ENCODE results near the gene TENT4B.
"Not testable (repeated sequence)": the region's sequence is repeated elsewhere in the genome, so short reads cannot be mapped to it uniquely, and the experiment has no call there.

Gene TENT4B

GRCh38 chr16:50123417-50123816 is 29.7 kb upstream of the TENT4B start:
- POLR2A ChIA-PET: no interaction called here
- TF ChIP-seq ZNF384 (IDR thresholded peaks at IDR 0.05) (no peak), FOXA1 (IDR thresholded peaks at IDR 0.05) (no peak), SP1 (IDR thresholded peaks at IDR 0.05) (no peak), L3MBTL2 (conservative IDR thresholded peaks at IDR 0.05) (no peak), SUZ12 (IDR thresholded peaks at IDR 0.05) (no peak), NFRKB (IDR thresholded peaks at IDR 0.05) (no peak), ELF4 (IDR thresholded peaks at IDR 0.05) (no peak), CTBP1 (IDR thresholded peaks at IDR 0.05; ENCODE audit: borderline replicate concordance) (no peak), ARNT (IDR thresholded peaks at IDR 0.05) (no peak), TARDBP (IDR thresholded peaks at IDR 0.05) (no peak), FOXK2 (IDR thresholded peaks at IDR 0.05) (no peak)
- DNase-seq (ENCODE audit: extremely low spot score): no peak
- CTCF ChIA-PET: no interaction called here

DNA sequence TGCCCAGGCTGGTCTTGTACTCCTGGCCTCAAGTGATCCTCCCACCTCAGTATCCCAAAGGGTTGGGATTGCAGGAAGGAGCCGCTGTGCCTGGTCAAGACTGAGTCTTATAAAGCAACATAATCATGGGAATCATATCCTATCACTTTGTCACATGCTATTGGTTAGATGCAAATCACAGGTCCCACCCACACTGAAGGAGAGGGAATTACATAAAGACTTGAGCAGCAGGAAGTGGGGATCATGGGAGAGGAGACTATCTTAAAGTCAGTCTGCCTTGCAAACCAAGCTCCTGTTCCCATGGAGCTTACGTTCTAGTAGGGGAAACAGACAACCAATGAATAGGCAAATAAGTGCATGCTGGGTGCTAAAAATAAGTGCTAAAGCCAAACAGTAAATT is 28.3 kb upstream of the TENT4B start:
- TF ChIP-seq SUZ12 (IDR thresholded peaks at IDR 0.05) (no peak), FOXA1 (IDR thresholded peaks at IDR 0.05) (no peak), ZNF384 (IDR thresholded peaks at IDR 0.05) (no peak), HDGF (IDR thresholded peaks at IDR 0.05; ENCODE audit: borderline replicate concordance) (no peak), PKNOX1 (IDR thresholded peaks at IDR 0.05) (no peak), NFRKB (IDR thresholded peaks at IDR 0.05) (no peak), LEF1 (IDR thresholded peaks at IDR 0.05; ENCODE audit: borderline replicate concordance) (no peak), ELF4 (IDR thresholded peaks at IDR 0.05) (no peak), FOXK2 (IDR thresholded peaks at IDR 0.05) (no peak), CTBP1 (IDR thresholded peaks at IDR 0.05; ENCODE audit: borderline replicate concordance) (no peak), L3MBTL2 (conservative IDR thresholded peaks at IDR 0.05) (no peak), TARDBP (IDR thresholded peaks at IDR 0.05) (no peak), BHLHE40 (IDR thresholded peaks at IDR 0.05; ENCODE audit: borderline replicate concordance) (no peak), ARNT (IDR thresholded peaks at IDR 0.05) (no peak), FOXM1 (IDR thresholded peaks at IDR 0.05; ENCODE audit: borderline replicate concordance) (no peak)
- DNase-seq (ENCODE audit: extremely low spot score): no peak
- ChIA-PET CTCF (interaction anchor here (0.5 kb wide), 1 partner anchor 1728 kb away, joined by 3 read pairs; no protein-coding TSS in a partner anchor), POLR2A (no interaction called here)

GRCh38 chr16:50126183-50126582 is 26.9 kb upstream of the TENT4B start:
- no peak for TF ChIP-seq ARNT (IDR thresholded peaks at IDR 0.05)
- no peak for TF ChIP-seq CTBP1 (IDR thresholded peaks at IDR 0.05; ENCODE audit: borderline replicate concordance)
- DNase-seq (ENCODE audit: extremely low spot score): no peak
- CTCF ChIA-PET: no interaction called here
- POLR2A ChIA-PET: no interaction called here

DNA sequence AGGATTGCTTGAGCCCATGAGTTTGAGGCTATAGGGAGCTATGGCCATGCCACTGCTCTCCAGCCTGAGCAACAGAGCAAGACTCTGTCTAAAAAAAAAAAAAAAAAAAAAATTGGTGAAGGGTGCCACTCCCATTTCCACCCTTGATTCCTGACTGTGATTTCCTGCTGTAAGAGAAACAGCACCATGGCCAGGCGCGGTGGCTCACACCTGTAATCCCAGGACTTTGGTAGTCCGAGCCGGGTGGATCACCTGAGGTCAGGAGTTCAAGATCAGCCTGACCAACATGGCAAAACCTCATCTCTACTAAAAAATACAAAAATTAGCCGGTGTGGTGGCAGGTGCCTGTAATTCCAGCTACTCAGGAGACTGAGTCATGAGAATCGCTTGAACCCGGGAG is 20.5 kb upstream of the TENT4B start:
- DNase-seq (ENCODE audit: extremely low spot score); POLR2A ChIA-PET: not testable (repeated sequence)
- CTCF ChIA-PET: interaction anchor here (1.3 kb wide), 1 partner anchor 107 kb away, joined by 3 read pairs; the partner anchor contains the start of gene CNEP1R1

GRCh38 chr16:50133214-50133613 is 19.9 kb upstream of the TENT4B start:
- DNase-seq (ENCODE audit: extremely low spot score): no peak
- ChIA-PET POLR2A (no interaction called here), CTCF (no interaction called here)
- no peak for TF ChIP-seq ARNT (IDR thresholded peaks at IDR 0.05)
- TF ChIP-seq FOXK2 (IDR thresholded peaks at IDR 0.05): no peak

DNA sequence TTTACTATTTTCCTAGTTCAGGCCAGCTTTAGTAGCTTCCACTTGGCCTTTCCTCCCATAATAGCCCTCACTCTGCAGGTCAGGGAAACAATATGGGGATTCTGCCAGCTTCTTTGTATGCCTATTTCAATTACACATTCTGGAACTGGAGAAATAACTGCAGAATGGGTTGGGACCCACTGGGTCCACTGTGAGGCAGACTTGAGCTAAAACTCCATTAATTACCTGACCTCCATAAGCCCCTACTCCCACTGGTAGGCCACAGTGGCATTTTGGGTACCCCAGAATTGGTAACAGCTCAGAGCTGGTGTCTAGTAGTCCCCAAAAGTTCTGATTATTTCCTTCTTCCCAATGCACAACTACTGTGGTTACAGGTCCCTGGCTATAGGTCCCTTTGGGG is 16.7 kb upstream of the TENT4B start:
- POLR2A ChIA-PET: no interaction called here
- CTCF ChIA-PET: interaction anchor here (1.1 to 1.2 kb wide), 3 partner anchors 9 to 78 kb away, joined by 3 to 8 read pairs (median 7); no protein-coding TSS in a partner anchor
- no peak for DNase-seq (ENCODE audit: extremely low spot score)
- no peak for TF ChIP-seq BHLHE40 (IDR thresholded peaks at IDR 0.05; ENCODE audit: borderline replicate concordance)

DNA sequence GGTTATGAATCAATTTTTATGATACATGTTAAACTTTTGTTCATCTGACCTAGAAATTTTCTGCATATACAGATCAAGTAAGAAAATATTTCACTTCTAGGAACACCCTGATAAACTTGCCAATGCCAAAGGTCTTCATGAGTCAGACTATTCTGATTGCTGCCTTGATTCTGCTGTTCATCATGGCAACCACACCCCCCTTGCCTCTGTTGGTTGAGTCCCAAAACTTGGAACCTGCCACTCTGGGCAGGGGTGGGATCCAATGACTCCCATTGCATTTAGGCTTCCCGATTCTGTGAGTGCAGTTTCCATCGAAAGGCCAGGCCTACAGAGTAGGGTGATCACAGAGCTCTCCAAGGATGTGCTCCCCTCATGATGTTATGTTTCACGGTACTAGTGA is 15.8 kb upstream of the TENT4B start:
- CTCF ChIA-PET: no interaction called here
- DNase-seq (ENCODE audit: extremely low spot score): no peak
- POLR2A ChIA-PET: interaction anchor here (0.8 kb wide), 1 partner anchor 22 kb away, joined by 3 read pairs; no protein-coding TSS in a partner anchor
- TF ChIP-seq ELF4 (IDR thresholded peaks at IDR 0.05): no peak
- no peak for TF ChIP-seq ZNF384 (IDR thresholded peaks at IDR 0.05)
- TF ChIP-seq SP1 (IDR thresholded peaks at IDR 0.05): no peak
- TF ChIP-seq BHLHE40 (IDR thresholded peaks at IDR 0.05; ENCODE audit: borderline replicate concordance): no peak
- TF ChIP-seq FOXK2 (IDR thresholded peaks at IDR 0.05): no peak
- no peak for TF ChIP-seq L3MBTL2 (conservative IDR thresholded peaks at IDR 0.05)
- TF ChIP-seq FOXM1 (IDR thresholded peaks at IDR 0.05; ENCODE audit: borderline replicate concordance): no peak
- no peak for TF ChIP-seq NFRKB (IDR thresholded peaks at IDR 0.05)
- TF ChIP-seq FOXA1 (IDR thresholded peaks at IDR 0.05): no peak
- no peak for TF ChIP-seq CTBP1 (IDR thresholded peaks at IDR 0.05; ENCODE audit: borderline replicate concordance)
- no peak for TF ChIP-seq LEF1 (IDR thresholded peaks at IDR 0.05; ENCODE audit: borderline replicate concordance)
- TF ChIP-seq TARDBP (IDR thresholded peaks at IDR 0.05): no peak
- TF ChIP-seq ARNT (IDR thresholded peaks at IDR 0.05): no peak
- TF ChIP-seq SUZ12 (IDR thresholded peaks at IDR 0.05): no peak
- no peak for TF ChIP-seq PKNOX1 (IDR thresholded peaks at IDR 0.05)
- no peak for TF ChIP-seq HDGF (IDR thresholded peaks at IDR 0.05; ENCODE audit: borderline replicate concordance)

DNA sequence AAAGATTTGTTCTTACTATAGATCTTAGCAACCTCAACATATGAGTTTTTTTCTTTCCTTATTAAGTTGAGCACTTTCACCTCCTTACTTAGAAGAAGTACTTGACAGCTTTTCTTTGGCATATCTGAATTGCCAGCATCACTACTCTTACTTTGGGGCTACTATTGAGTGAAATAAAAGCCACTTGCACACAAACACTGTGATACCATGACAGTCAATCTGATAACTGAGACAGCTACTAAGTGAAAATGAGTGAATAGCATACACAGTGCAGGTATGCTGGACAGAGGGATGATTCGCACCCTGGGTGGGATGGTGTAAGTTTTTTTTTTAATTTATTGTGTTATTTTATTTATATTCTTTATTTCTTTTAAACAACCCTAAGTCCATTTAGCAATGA is 13.5 kb upstream of the TENT4B start:
- DNase-seq (ENCODE audit: extremely low spot score): no peak
- TF ChIP-seq NFRKB (IDR thresholded peaks at IDR 0.05) (no peak), L3MBTL2 (conservative IDR thresholded peaks at IDR 0.05) (no peak), ARNT (IDR thresholded peaks at IDR 0.05) (no peak), ZNF384 (IDR thresholded peaks at IDR 0.05) (no peak), FOXA1 (IDR thresholded peaks at IDR 0.05) (no peak), CTBP1 (IDR thresholded peaks at IDR 0.05; ENCODE audit: borderline replicate concordance) (no peak), LEF1 (IDR thresholded peaks at IDR 0.05; ENCODE audit: borderline replicate concordance) (no peak), ELF4 (IDR thresholded peaks at IDR 0.05) (no peak), TARDBP (IDR thresholded peaks at IDR 0.05) (no peak), BHLHE40 (IDR thresholded peaks at IDR 0.05; ENCODE audit: borderline replicate concordance) (no peak), HDGF (IDR thresholded peaks at IDR 0.05; ENCODE audit: borderline replicate concordance) (no peak), FOXM1 (IDR thresholded peaks at IDR 0.05; ENCODE audit: borderline replicate concordance) (no peak), SP1 (IDR thresholded peaks at IDR 0.05) (no peak)
- CTCF ChIA-PET: no interaction called here
- POLR2A ChIA-PET: no interaction called here
